AG10803 (cell line): ENCODE results near the gene IL17F.

Source experiments
- DNase-seq: peaks from one replicate; pipeline ENCODE4 v3.0.0; 2010; ENCODE audit warnings: low read depth
- H3K4me3 ChIP-seq: 2 replicates; pipeline ENCODE4 v1.5.1; 2011; ENCODE audit warnings: mild to moderate bottlenecking, low read length, control low read depth
- CTCF ChIP-seq: conservative IDR thresholded peaks from 2 replicates; pipeline ENCODE4 v1.5.1; 2011; ENCODE audit warnings: mild to moderate bottlenecking, low read length, control low read depth, inconsistent platforms

Gene IL17F

GRCh38 chr6:52249078-52249477 lies 4.8 kb upstream of the IL17F start:
- no peak for DNase-seq
- no peak overlapping the region for H3K4me3 ChIP-seq
- no peak for TF ChIP-seq CTCF

GRCh38 chr6:52245425-52245824 lies 1.1 kb upstream of the IL17F start:
- DNase-seq, result no peak
- no peak for TF ChIP-seq CTCF
- no peak overlapping the region for H3K4me3 ChIP-seq

GRCh38 chr6:52243282-52243893 lies 912 bp downstream of the IL17F start:
- no peak for TF ChIP-seq CTCF
- no peak for DNase-seq
- H3K4me3 ChIP-seq, result no peak overlapping the region

- no peak for TF ChIP-seq CTCF
- H3K4me3 ChIP-seq, result no peak overlapping the region
- no peak for DNase-seq
Observed at GRCh38 chr6:52241819-52242218, 2.5 kb downstream of the IL17F start.

GRCh38 chr6:52233975-52234823 lies 10.1 kb downstream of the IL17F start:
- no peak overlapping the region for H3K4me3 ChIP-seq
- TF ChIP-seq CTCF, result peak; percentile 62
- peak; percentile 59 for DNase-seq

- DNase-seq, result no peak
- H3K4me3 ChIP-seq, result no peak overlapping the region
- TF ChIP-seq CTCF, result no peak
Observed at GRCh38 chr6:52233005-52233404, 11.3 kb downstream of the IL17F start.
